GM20000 (cell line): ENCODE data around the gene GMCL1.

ENCODE experiments used
- DNase-seq: peaks from one replicate; pipeline ENCODE4 v3.0.0; 2012; ENCODE audit warnings: low spot score
- CTCF ChIP-seq: IDR thresholded peaks from 2 replicates; pipeline ENCODE4 v1.5.1; 2012; ENCODE audit warnings: mild to moderate bottlenecking, control low read depth; ENCODE audit errors: extremely low read depth, missing control alignments

Gene GMCL1

DNA sequence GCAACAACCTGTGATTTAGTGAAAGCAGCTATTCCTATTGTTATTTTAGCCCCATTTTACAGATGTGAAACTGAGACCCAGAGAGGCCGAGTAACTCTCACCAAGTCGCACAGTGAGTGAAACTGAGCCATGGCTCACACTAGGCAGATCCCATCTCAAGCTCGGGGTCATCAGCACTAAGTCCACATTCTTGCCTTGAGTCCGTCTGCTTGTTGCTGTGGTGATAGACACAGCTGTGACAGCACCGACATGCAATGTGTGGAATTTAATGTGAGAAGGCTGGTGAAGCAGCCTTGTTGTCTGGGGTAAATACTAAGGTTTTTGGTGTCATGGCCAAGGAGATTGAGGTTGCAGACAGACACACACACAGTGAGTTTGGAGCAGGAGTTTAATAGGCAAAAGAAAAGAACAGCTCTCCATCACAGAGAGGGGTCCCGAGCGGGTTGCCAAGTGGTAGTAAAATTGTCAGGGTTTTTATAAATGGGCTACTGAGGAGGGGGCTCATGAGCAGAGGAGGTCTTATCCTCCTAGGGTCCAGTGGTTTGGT is 40.2 kb upstream of the GMCL1 start:
- no peak for TF ChIP-seq CTCF
- peak; percentile 29 for DNase-seq

GRCh38 chr2:69789772-69790600 is 39.5 kb upstream of the GMCL1 start:
- DNase-seq: peak; percentile 17

DNA sequence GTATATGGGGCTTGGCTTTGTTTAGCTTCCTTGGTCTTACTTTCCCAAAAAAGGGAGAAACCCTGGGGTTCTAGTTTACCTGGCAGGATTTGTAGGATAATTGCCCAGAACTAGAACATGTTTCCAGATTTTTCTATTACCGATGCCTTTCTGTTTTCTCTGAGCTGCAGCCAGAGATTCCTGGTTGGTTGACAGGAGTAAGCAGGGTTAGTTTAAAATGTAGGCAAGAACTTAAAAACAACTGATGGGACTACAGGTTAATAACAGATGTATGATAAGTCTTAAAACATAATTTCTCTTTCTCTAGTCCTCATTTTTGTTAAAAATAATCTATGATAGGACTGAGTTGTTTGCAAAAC is 38.9 kb upstream of the GMCL1 start:
- TF ChIP-seq CTCF: no peak
- no peak for DNase-seq

More at GRCh38 chr2:69789772-69790600, 39.5 kb upstream of the GMCL1 start:
- no peak for TF ChIP-seq CTCF

DNA sequence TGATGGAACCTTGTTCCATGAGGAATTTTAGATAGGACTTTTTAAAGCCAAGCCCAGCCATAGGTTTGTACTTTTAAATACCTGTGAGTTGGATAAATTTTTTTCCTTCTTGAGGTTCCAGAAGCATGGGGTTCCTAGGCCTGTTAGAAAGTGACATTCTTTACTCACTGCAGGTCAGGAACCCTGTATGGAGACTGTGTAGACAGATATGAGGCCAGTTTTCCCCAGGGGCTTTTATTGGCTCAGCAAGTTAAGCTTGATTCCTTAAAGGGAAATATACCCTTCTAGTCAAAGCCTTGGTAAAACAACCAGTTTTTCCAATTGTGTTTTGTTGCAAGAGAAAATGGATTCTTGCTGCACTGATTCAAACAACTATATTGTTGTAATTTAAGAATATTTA is 38.4 kb upstream of the GMCL1 start:
- DNase-seq: no peak
- TF ChIP-seq CTCF: no peak

DNA sequence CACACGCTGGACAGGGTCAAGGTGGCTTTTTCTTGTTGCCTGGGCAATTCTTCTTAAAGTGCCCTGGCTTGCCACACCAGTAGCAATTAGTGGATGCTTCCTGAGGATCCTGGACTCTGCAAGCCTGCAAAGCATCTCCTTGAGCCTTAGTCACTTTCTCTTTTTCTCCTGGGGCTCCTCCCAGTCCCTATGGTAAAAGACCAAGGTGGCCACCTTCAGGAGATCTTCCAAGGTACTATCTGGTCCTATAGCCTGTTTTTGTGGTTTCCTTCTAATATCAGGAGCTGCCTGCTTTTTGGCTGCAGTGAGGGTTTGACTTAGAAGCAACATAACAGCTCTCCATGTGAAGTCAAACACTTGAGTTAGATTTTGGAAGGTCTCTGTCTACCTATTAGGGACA is 33.3 kb upstream of the GMCL1 start:
- DNase-seq: no peak
- TF ChIP-seq CTCF: no peak

GRCh38 chr2:69797235-69797634 is 32.2 kb upstream of the GMCL1 start:
- no peak for TF ChIP-seq CTCF
- no peak for DNase-seq

GRCh38 chr2:69797836-69798289 is 31.6 kb upstream of the GMCL1 start:
- DNase-seq: no peak
- TF ChIP-seq CTCF: no peak
